ENCODE data around the gene RBM20. TPM values are rescaled to one million over a fixed set of nuclear protein-coding genes. Genes with fewer than 3 reads are reported as not detected.
A peak's percentile ranks its signal among the peaks of the same experiment; 100 is the strongest.

The RBM20 gene
- total and polyA plus RNA-seq, 2 donors from 2014 or later = 0.88 to 2.1 TPM

DNA sequence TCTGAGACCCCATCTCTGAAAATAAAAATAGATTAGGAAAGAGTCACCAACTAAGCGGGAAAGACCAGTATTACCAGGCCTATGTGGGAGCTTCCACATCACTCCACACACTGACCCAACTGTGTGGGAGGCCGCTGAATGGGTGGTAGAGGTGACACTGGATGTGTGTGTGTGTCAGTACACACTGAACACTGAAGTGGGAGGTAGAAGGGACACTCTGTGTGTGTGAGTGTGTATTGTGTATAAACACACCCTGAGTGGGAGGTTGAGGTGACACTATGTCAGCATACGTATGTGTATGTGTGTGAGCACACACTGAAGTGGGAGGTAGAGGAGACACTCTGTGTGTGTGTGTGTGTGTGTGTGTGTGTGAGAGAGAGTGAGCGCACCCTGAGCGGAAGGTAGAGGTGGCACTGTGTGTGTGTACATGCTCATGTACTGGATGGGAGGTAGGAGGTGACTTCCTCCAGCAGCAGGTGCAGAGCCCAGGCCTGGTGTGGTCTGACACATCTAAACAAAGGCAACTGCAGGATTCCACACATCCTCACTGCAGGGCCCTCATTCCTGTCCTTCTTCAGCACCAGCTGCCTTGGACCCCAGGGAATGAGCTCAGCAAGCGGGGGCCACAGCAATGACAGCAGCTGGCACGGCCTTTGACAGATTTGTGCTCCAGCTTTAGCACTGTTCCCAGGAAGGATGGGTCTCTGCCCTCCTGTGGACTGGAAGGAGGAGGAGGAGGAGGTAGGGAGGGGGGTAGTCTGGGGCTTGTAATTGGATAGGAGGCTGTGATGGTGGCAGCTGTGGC is 26.5 kb upstream of the RBM20 start:
- intact Hi-C loops (cut with DNase I) = no loop called here
- Histone ChIP-seq H3K4me1 (ENCODE audit: control insufficient read depth in 2 of 3, insufficient read depth in 2 of 3, low read depth in 1 of 3, low read length in 3 of 3) (no peaks in the 10 kb centered on the region), H3K9ac (ENCODE audit: low read length in 3 of 3) (no peak overlapping the region), H3K27ac (ENCODE audit: low read depth in 2 of 2, low read length in 2 of 2) (no peak overlapping the region), H3K36me3 (ENCODE audit: control insufficient read depth in 2 of 3, insufficient read depth in 3 of 3, low read length in 3 of 3) (no peaks in the 10 kb centered on the region), H3K27me3 (ENCODE audit: control insufficient read depth, insufficient read depth, low read length) (no peaks in the 10 kb centered on the region), H3K4me3 (ENCODE audit: low read length in 3 of 3) (no peak overlapping the region), H3K9me3 (ENCODE audit: control insufficient read depth in 2 of 3, insufficient read depth in 1 of 3, low read length in 3 of 3) (no peaks in the 10 kb centered on the region)
- TF ChIP-seq, protein P1, sequence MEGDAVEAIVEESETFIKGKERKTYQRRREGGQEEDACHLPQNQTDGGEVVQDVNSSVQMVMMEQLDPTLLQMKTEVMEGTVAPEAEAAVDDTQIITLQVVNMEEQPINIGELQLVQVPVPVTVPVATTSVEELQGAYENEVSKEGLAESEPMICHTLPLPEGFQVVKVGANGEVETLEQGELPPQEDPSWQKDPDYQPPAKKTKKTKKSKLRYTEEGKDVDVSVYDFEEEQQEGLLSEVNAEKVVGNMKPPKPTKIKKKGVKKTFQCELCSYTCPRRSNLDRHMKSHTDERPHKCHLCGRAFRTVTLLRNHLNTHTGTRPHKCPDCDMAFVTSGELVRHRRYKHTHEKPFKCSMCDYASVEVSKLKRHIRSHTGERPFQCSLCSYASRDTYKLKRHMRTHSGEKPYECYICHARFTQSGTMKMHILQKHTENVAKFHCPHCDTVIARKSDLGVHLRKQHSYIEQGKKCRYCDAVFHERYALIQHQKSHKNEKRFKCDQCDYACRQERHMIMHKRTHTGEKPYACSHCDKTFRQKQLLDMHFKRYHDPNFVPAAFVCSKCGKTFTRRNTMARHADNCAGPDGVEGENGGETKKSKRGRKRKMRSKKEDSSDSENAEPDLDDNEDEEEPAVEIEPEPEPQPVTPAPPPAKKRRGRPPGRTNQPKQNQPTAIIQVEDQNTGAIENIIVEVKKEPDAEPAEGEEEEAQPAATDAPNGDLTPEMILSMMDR (IDR thresholded peaks at IDR 0.05; ENCODE audit: borderline replicate concordance, extremely low read depth, insufficient read depth) = no peak
- FAIRE-seq (no peak), DNase-seq (peak in 3 of 5 donors; percentile 45 to 57 (median 53))

DNA sequence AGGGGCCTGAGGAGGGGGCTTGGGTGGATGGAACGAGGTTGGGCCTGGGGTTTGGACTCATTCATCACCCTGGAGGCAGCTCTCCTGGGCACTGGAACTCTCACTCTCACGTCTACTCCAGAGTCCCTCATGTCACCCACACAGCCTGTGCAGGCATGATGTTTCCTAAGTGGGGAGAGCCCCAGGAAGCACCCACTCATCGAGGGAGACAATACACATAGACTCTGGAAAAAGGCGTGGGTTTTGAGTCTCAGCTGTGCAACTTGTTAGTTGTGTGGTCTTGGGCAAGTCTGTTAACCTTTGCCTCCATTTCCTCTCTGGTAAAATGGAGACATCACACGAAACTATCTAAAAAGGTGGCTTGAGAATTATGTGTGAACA is 25.9 kb upstream of the RBM20 start:
- intact Hi-C loops (cut with DNase I) = no loop called here
- Histone ChIP-seq H3K27me3 (ENCODE audit: control insufficient read depth, insufficient read depth, low read length) (no peaks in the 10 kb centered on the region), H3K4me1 (ENCODE audit: control insufficient read depth in 2 of 3, insufficient read depth in 2 of 3, low read depth in 1 of 3, low read length in 3 of 3) (no peaks in the 10 kb centered on the region), H3K9ac (ENCODE audit: low read length in 3 of 3) (no peak overlapping the region), H3K4me3 (ENCODE audit: low read length in 3 of 3) (no peak overlapping the region), H3K27ac (ENCODE audit: low read depth in 2 of 2, low read length in 2 of 2) (no peak overlapping the region), H3K36me3 (ENCODE audit: control insufficient read depth in 2 of 3, insufficient read depth in 3 of 3, low read length in 3 of 3) (no peaks in the 10 kb centered on the region), H3K9me3 (ENCODE audit: control insufficient read depth in 2 of 3, insufficient read depth in 1 of 3, low read length in 3 of 3) (no peaks in the 10 kb centered on the region)
- TF ChIP-seq, protein P1 (IDR thresholded peaks at IDR 0.05; ENCODE audit: borderline replicate concordance, extremely low read depth, insufficient read depth) = no peak
- no peak for DNase-seq
- FAIRE-seq = no peak

DNA sequence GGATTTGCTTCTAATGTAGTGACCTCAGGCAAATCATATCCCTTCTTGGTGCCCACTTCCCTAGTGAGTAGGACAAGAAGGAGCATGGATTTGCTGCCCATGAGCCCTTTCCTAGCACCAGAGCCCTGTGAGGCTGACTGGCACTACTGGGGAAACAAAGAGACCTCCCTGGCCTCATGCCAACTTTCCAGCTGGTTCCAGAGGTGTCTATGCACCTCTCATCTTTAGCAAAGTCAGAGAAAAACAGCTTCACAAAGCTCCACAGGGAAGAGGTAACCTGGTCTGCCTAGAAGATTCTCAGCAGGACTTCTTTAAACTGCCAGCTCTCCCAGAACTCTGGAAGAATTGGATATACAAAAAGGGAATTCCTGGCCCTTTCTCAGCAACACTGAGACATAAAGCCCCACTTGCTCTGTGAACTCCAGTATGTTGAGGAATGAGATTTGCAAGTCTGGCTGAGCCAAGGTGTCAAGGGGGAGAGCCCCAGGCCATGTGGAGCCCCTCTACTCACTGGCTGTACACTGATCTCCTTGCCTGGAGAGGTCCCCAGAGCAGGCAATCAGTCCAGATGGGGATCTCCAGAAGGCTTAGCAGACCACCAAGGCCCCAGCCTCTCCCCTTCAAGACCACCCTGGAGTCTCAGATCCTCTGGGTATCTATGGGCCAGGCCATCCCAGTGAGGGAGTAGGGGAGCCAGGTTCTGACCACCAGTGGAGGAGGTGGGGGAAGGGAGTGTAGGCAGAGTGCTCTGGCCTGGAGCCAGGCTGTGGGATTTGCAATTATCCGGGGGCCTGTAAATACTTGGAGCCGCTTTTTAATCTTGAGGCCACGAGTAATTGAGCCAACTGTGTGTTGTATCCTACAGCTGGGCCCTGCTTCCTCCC is 24.4 kb upstream of the RBM20 start:
- Histone ChIP-seq H3K36me3 (ENCODE audit: control insufficient read depth in 2 of 3, insufficient read depth in 3 of 3, low read length in 3 of 3) (no peaks in the 10 kb centered on the region), H3K4me3 (ENCODE audit: low read length in 3 of 3) (no peak overlapping the region), H3K27ac (ENCODE audit: low read depth in 2 of 2, low read length in 2 of 2) (no peak overlapping the region), H3K27me3 (ENCODE audit: control insufficient read depth, insufficient read depth, low read length) (no peaks in the 10 kb centered on the region), H3K4me1 (ENCODE audit: control insufficient read depth in 2 of 3, insufficient read depth in 2 of 3, low read depth in 1 of 3, low read length in 3 of 3) (no peaks in the 10 kb centered on the region), H3K9ac (ENCODE audit: low read length in 3 of 3) (no peak overlapping the region), H3K9me3 (ENCODE audit: control insufficient read depth in 2 of 3, insufficient read depth in 1 of 3, low read length in 3 of 3) (no peaks in the 10 kb centered on the region)
- intact Hi-C loops (cut with DNase I) = no loop called here
- FAIRE-seq (no peak), DNase-seq (no peak)
- TF ChIP-seq, protein P1 (IDR thresholded peaks at IDR 0.05; ENCODE audit: borderline replicate concordance, extremely low read depth, insufficient read depth) = no peak
